ENCODE data around the gene NRXN2. TPM values are rescaled to one million over a fixed set of nuclear protein-coding genes. Genes with fewer than 3 reads are reported as not detected.

Gene NRXN2
- total RNA-seq, 2 experiments from 2014 or later = 0.08 TPM; not detected in 1

- Mint-ChIP-seq H3K27me3 (peaks cover 18% of the 10 kb centered on the region), H3K9me3 (peaks cover 8% of the 10 kb centered on the region), H3K27ac (no peak overlapping the region), H3K4me3 (no peak overlapping the region), H3K4me1 (no peaks in the 10 kb centered on the region), H3K36me3 (ENCODE audit: low read depth) (no peaks in the 10 kb centered on the region)
- ChIA-PET POLR2A (no interaction called here), CTCF (no interaction called here)
- DNase-seq = no peak
Measured at GRCh38 chr11:64583296-64584262, 139.4 kb downstream of the NRXN2 start.

- Mint-ChIP-seq H3K4me3 (no peak overlapping the region), H3K4me1 (no peaks in the 10 kb centered on the region), H3K36me3 (ENCODE audit: low read depth) (no peaks in the 10 kb centered on the region), H3K27me3 (peaks cover 11% of the 10 kb centered on the region), H3K9me3 (peaks cover 1% of the 10 kb centered on the region), H3K27ac (no peak overlapping the region)
- ChIA-PET CTCF (no interaction called here), POLR2A (no interaction called here)
- DNase-seq = no peak
Measured at GRCh38 chr11:64582885-64583284, 140.1 kb downstream of the NRXN2 start.

- Mint-ChIP-seq H3K4me3 (no peak overlapping the region), H3K27ac (no peak overlapping the region), H3K4me1 (no peaks in the 10 kb centered on the region), H3K36me3 (ENCODE audit: low read depth) (no peaks in the 10 kb centered on the region), H3K9me3 (no peaks in the 10 kb centered on the region), H3K27me3 (peaks cover 5% of the 10 kb centered on the region)
- DNase-seq = no peak
- CTCF ChIA-PET = no interaction called here
- POLR2A ChIA-PET = no interaction called here
Measured at GRCh38 chr11:64581057-64581523, 141.9 kb downstream of the NRXN2 start.

- peaks cover 2% of the 10 kb centered on the region for H3K27me3 Mint-ChIP-seq
- no peaks in the 10 kb centered on the region for H3K9me3 Mint-ChIP-seq
- POLR2A ChIA-PET = no interaction called here
- no peaks in the 10 kb centered on the region for H3K36me3 Mint-ChIP-seq (ENCODE audit: low read depth)
- no peaks in the 10 kb centered on the region for H3K4me1 Mint-ChIP-seq
- H3K4me3 Mint-ChIP-seq = no peak overlapping the region
- no peak for DNase-seq
- H3K27ac Mint-ChIP-seq = no peak overlapping the region
- CTCF ChIA-PET = no interaction called here
Measured at GRCh38 chr11:64580412-64580811, 142.6 kb downstream of the NRXN2 start.

GRCh38 chr11:64577202-64577601, 145.8 kb downstream of the NRXN2 start:
- Mint-ChIP-seq H3K9me3 (no peaks in the 10 kb centered on the region), H3K36me3 (ENCODE audit: low read depth) (no peaks in the 10 kb centered on the region), H3K4me3 (no peak overlapping the region), H3K27ac (no peak overlapping the region), H3K27me3 (peaks cover 15% of the 10 kb centered on the region), H3K4me1 (no peaks in the 10 kb centered on the region)
- DNase-seq = no peak
- ChIA-PET CTCF (no interaction called here), POLR2A (no interaction called here)

GRCh38 chr11:64572143-64572542, 150.9 kb downstream of the NRXN2 start:
- H3K4me3 Mint-ChIP-seq = no peak overlapping the region
- no peaks in the 10 kb centered on the region for H3K4me1 Mint-ChIP-seq
- peaks cover 15% of the 10 kb centered on the region for H3K27me3 Mint-ChIP-seq
- no peak for DNase-seq
- H3K27ac Mint-ChIP-seq = no peak overlapping the region
- H3K36me3 Mint-ChIP-seq (ENCODE audit: low read depth) = no peaks in the 10 kb centered on the region
- POLR2A ChIA-PET = no interaction called here
- no peaks in the 10 kb centered on the region for H3K9me3 Mint-ChIP-seq
- CTCF ChIA-PET = no interaction called here

- POLR2A ChIA-PET = no interaction called here
- no peaks in the 10 kb centered on the region for H3K9me3 Mint-ChIP-seq
- no peak overlapping the region for H3K4me3 Mint-ChIP-seq
- peaks cover 12% of the 10 kb centered on the region for H3K27me3 Mint-ChIP-seq
- CTCF ChIA-PET = no interaction called here
- H3K27ac Mint-ChIP-seq = no peak overlapping the region
- DNase-seq = no peak
- peaks cover 2% of the 10 kb centered on the region for H3K4me1 Mint-ChIP-seq
- no peaks in the 10 kb centered on the region for H3K36me3 Mint-ChIP-seq (ENCODE audit: low read depth)
Measured at GRCh38 chr11:64571410-64572091, 151.4 kb downstream of the NRXN2 start.

- H3K4me3 Mint-ChIP-seq = no peak overlapping the region
- no peaks in the 10 kb centered on the region for H3K9me3 Mint-ChIP-seq
- H3K27ac Mint-ChIP-seq = no peak overlapping the region
- H3K4me1 Mint-ChIP-seq = peaks cover 5% of the 10 kb centered on the region
- H3K36me3 Mint-ChIP-seq (ENCODE audit: low read depth) = no peaks in the 10 kb centered on the region
- ChIA-PET POLR2A (no interaction called here), CTCF (no interaction called here)
- no peak for DNase-seq
- peaks cover 12% of the 10 kb centered on the region for H3K27me3 Mint-ChIP-seq
Measured at GRCh38 chr11:64571050-64571409, 152.0 kb downstream of the NRXN2 start.

GRCh38 chr11:64570341-64570740, 152.7 kb downstream of the NRXN2 start:
- H3K4me3 Mint-ChIP-seq = no peak overlapping the region
- peaks cover 12% of the 10 kb centered on the region for H3K27me3 Mint-ChIP-seq
- H3K4me1 Mint-ChIP-seq = peaks cover 5% of the 10 kb centered on the region
- no peak for DNase-seq
- H3K9me3 Mint-ChIP-seq = no peaks in the 10 kb centered on the region
- no peaks in the 10 kb centered on the region for H3K36me3 Mint-ChIP-seq (ENCODE audit: low read depth)
- no peak overlapping the region for H3K27ac Mint-ChIP-seq
- CTCF ChIA-PET = no interaction called here
- POLR2A ChIA-PET = no interaction called here

- Mint-ChIP-seq H3K36me3 (ENCODE audit: low read depth) (no peaks in the 10 kb centered on the region), H3K9me3 (no peaks in the 10 kb centered on the region), H3K27me3 (peaks cover 7% of the 10 kb centered on the region), H3K27ac (no peak overlapping the region), H3K4me1 (peaks cover 5% of the 10 kb centered on the region), H3K4me3 (no peak overlapping the region)
- no peak for DNase-seq
- CTCF ChIA-PET = no interaction called here
- POLR2A ChIA-PET = no interaction called here
Measured at GRCh38 chr11:64569300-64569970, 153.6 kb downstream of the NRXN2 start.

GRCh38 chr11:64568584-64569140, 154.3 kb downstream of the NRXN2 start:
- H3K27ac Mint-ChIP-seq = no peak overlapping the region
- peaks cover 5% of the 10 kb centered on the region for H3K4me1 Mint-ChIP-seq
- H3K36me3 Mint-ChIP-seq (ENCODE audit: low read depth) = no peaks in the 10 kb centered on the region
- H3K9me3 Mint-ChIP-seq = no peaks in the 10 kb centered on the region
- no peak overlapping the region for H3K4me3 Mint-ChIP-seq
- ChIA-PET CTCF (no interaction called here), POLR2A (interaction anchor here (0.7 kb wide), 1 partner anchor 82 kb away, joined by 3 read pairs; no protein-coding TSS in a partner anchor)
- no peak for DNase-seq
- peaks cover 6% of the 10 kb centered on the region for H3K27me3 Mint-ChIP-seq

GRCh38 chr11:64568041-64568571, 154.9 kb downstream of the NRXN2 start:
- H3K4me3 Mint-ChIP-seq = no peak overlapping the region
- no peak overlapping the region for H3K27ac Mint-ChIP-seq
- ChIA-PET CTCF (no interaction called here), POLR2A (interaction anchor here (0.7 kb wide), 1 partner anchor 82 kb away, joined by 3 read pairs; no protein-coding TSS in a partner anchor)
- no peaks in the 10 kb centered on the region for H3K36me3 Mint-ChIP-seq (ENCODE audit: low read depth)
- no peaks in the 10 kb centered on the region for H3K9me3 Mint-ChIP-seq
- peaks cover 6% of the 10 kb centered on the region for H3K27me3 Mint-ChIP-seq
- no peak for DNase-seq
- peaks cover 5% of the 10 kb centered on the region for H3K4me1 Mint-ChIP-seq

All from activated CD4-positive, alpha-beta memory T cell treated with anti-CD3 and anti-CD28 coated beads, Interleukin-2, amount 10 ng/mL, durations not matched to agents 7 days and 5 days (primary cell).